Measurements from ENCODE around the gene IFNL1. TPM values are rescaled to one million over a fixed set of nuclear protein-coding genes. Genes with fewer than 3 reads are reported as not detected.

Gene IFNL1
- total RNA-seq, 1 experiment from 2014 or later, result 0.57 TPM

GRCh38 chr19:39342647-39343305, 46.6 kb downstream of the IFNL1 start:
- peak overlapping the region; percentile 39 to 60 for H3K4me3 ChIP-seq (ENCODE audit: low read depth in 2 of 2, low read length in 2 of 2)
- CTCF ChIA-PET, result interaction anchor here (0.5 to 2.4 kb wide), 65 partner anchors 8 to 956 kb away, joined by 3 to 58 read pairs (median 5); partner anchors contain the start of genes DYRK1B, LRFN1, MED29 and PAF1
- H3K36me3 ChIP-seq (ENCODE audit: control insufficient read depth, insufficient read depth, low read length), result peaks cover 34% of the 10 kb centered on the region
- TF ChIP-seq SIN3A (IDR thresholded peaks at IDR 0.05; ENCODE audit: borderline replicate concordance, insufficient read depth, low read depth, low read length) (no peak), REST (IDR thresholded peaks at IDR 0.05; ENCODE audit: insufficient read depth in 1 of 2, low read depth in 2 of 2, low read length in 1 of 2) (no peak), POLR2AphosphoS5 (IDR thresholded peaks at IDR 0.05; ENCODE audit: low read depth, low read length) (no peak), TCF7L2 (IDR thresholded peaks at IDR 0.05; ENCODE audit: low read depth, low read length) (no peak)
- TF ChIP-seq, protein P1, sequence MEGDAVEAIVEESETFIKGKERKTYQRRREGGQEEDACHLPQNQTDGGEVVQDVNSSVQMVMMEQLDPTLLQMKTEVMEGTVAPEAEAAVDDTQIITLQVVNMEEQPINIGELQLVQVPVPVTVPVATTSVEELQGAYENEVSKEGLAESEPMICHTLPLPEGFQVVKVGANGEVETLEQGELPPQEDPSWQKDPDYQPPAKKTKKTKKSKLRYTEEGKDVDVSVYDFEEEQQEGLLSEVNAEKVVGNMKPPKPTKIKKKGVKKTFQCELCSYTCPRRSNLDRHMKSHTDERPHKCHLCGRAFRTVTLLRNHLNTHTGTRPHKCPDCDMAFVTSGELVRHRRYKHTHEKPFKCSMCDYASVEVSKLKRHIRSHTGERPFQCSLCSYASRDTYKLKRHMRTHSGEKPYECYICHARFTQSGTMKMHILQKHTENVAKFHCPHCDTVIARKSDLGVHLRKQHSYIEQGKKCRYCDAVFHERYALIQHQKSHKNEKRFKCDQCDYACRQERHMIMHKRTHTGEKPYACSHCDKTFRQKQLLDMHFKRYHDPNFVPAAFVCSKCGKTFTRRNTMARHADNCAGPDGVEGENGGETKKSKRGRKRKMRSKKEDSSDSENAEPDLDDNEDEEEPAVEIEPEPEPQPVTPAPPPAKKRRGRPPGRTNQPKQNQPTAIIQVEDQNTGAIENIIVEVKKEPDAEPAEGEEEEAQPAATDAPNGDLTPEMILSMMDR (IDR thresholded peaks at IDR 0.05), result no peak
- POLR2A ChIA-PET, result interaction anchor here (0.5 to 2.5 kb wide), 35 partner anchors 9 to 793 kb away, joined by 3 to 57 read pairs (median 6); partner anchors contain the start of genes IFNL1, LRFN1, MED29 and PAF1
- H3K4me1 ChIP-seq (ENCODE audit: control insufficient read depth, insufficient read depth, low read length), result peaks cover 40% of the 10 kb centered on the region
- no TSS peak for BruUV-seq (replicated peaks)
- DNase-seq (ENCODE audit: low read depth, low spot score), result no peak
- H3K27ac ChIP-seq (ENCODE audit: low read length), result peak overlapping the region; percentile 74
- no peaks in the 10 kb centered on the region for H3K9me3 ChIP-seq (ENCODE audit: control insufficient read depth, insufficient read depth, low read depth, low read length)
- H3K27me3 ChIP-seq (ENCODE audit: control insufficient read depth, insufficient read depth, low read length), result no peaks in the 10 kb centered on the region
- ATAC-seq, result peak; percentile 14
- in situ Hi-C loops (cut with HindIII; ENCODE audit: low pct_unique_long_range_greater_than_20kb, low sequenced_read_pairs) (loop anchor here (5.0 to 10.0 kb wide), 2 partner anchors 48 to 125 kb away; partner anchors contain the start of gene IFNL1), intact Hi-C loops (cut with micrococcal nuclease; ENCODE audit: unreplicated experiment) (loop anchor here (1.0 kb wide), 2 partner anchors 49 to 70 kb away; partner anchors contain the start of genes MED29, PAF1 and PLEKHG2)

DNA sequence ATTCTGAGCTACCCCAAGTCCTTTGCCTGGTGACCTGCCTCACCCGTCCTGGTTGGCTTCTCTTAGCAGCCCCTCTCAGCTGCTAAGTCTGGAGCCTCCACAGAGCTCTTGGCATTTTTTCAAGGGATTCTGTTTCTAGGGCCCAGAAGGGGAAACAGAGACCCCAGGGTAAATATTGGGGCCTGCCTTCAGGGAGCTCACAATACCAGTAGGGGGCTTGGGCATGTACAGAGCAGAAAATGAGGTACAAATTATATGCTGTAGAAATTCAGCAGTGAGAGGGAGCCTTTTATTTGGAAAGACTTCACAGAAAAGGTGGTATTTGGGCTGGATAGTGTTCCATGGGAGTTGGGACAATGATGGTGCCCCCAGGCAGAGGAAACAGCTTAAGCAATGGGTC, 49.7 kb downstream of the IFNL1 start:
- Histone ChIP-seq H3K4me1 (ENCODE audit: control insufficient read depth, insufficient read depth, low read length) (peaks cover 35% of the 10 kb centered on the region), H3K9me3 (ENCODE audit: control insufficient read depth, insufficient read depth, low read depth, low read length) (no peaks in the 10 kb centered on the region), H3K27me3 (ENCODE audit: control insufficient read depth, insufficient read depth, low read length) (no peaks in the 10 kb centered on the region), H3K4me3 (ENCODE audit: low read depth in 2 of 2, low read length in 2 of 2) (no peak overlapping the region), H3K27ac (ENCODE audit: low read length) (no peak overlapping the region), H3K36me3 (ENCODE audit: control insufficient read depth, insufficient read depth, low read length) (peaks cover 55% of the 10 kb centered on the region)
- ChIA-PET POLR2A (interaction anchor here (0.5 to 2.5 kb wide), 13 partner anchors 9 to 154 kb away, joined by 3 to 12 read pairs (median 5); partner anchors contain the start of genes MED29, PAF1 and ZFP36), CTCF (interaction anchor here (0.5 to 1.8 kb wide), 9 partner anchors 10 to 184 kb away, joined by 3 to 9 read pairs (median 3); no protein-coding TSS in a partner anchor)
- no TSS peak for BruUV-seq (replicated peaks)
- ATAC-seq (no peak), DNase-seq (ENCODE audit: low read depth, low spot score) (no peak)
- TF ChIP-seq SIN3A (IDR thresholded peaks at IDR 0.05; ENCODE audit: borderline replicate concordance, insufficient read depth, low read depth, low read length) (no peak), TCF7L2 (IDR thresholded peaks at IDR 0.05; ENCODE audit: low read depth, low read length) (no peak), REST (IDR thresholded peaks at IDR 0.05; ENCODE audit: insufficient read depth in 1 of 2, low read depth in 2 of 2, low read length in 1 of 2) (no peak), POLR2AphosphoS5 (IDR thresholded peaks at IDR 0.05; ENCODE audit: low read depth, low read length) (no peak)
- TF ChIP-seq, protein P1 (IDR thresholded peaks at IDR 0.05), result no peak
- in situ Hi-C loops (cut with HindIII; ENCODE audit: low pct_unique_long_range_greater_than_20kb, low sequenced_read_pairs), result loop anchor here (10.0 kb wide), 1 partner anchor 51 kb away; the partner anchor contains the start of gene IFNL1
- intact Hi-C loops (cut with micrococcal nuclease; ENCODE audit: unreplicated experiment), result no loop called here

All from Panc1 (cell line).